H1 (cell line): ENCODE results near the gene SV2A. TPM values are rescaled to one million over a fixed set of nuclear protein-coding genes. Genes with fewer than 3 reads are reported as not detected.

Experiments
- CEBPB ChIP-seq: IDR thresholded peaks from 2 replicates; pipeline ENCODE4 v1.6.1; 2012; ENCODE audit warnings: low read depth, low read length
- CHD1 ChIP-seq: IDR thresholded peaks from 2 replicates; pipeline ENCODE4 v1.6.1; 2012; ENCODE audit warnings: low read depth, low read length, improper control_type of control experiment
- EGR1 ChIP-seq: IDR thresholded peaks from 2 replicates; pipeline ENCODE4 v1.6.1; 2011; ENCODE audit warnings: low read depth, low read length, borderline replicate concordance
- HDAC6 ChIP-seq: IDR thresholded peaks from one replicate; pipeline ENCODE4 v1.7.1; 2012; ENCODE audit warnings: low read depth, mild to moderate bottlenecking, inconsistent platforms, low read length, moderate library complexity
- JUN ChIP-seq: IDR thresholded peaks from 2 replicates; pipeline ENCODE4 v1.6.1; 2011; ENCODE audit warnings: low read depth, mild to moderate bottlenecking, improper control_type of control experiment, low read length
- MAFK ChIP-seq: IDR thresholded peaks from 2 replicates; pipeline ENCODE4 v1.6.1; 2012; ENCODE audit warnings: low read depth, mild to moderate bottlenecking, improper control_type of control experiment, low read length
- PHF8 ChIP-seq: fragments of 200-600 bp; sonication (generic); conservative IDR thresholded peaks from 2 replicates; pipeline ENCODE4 v1.7.1; 2012; ENCODE audit warnings: low read depth, mild to moderate bottlenecking, inconsistent platforms, low read length, moderate library complexity
- POLR2A ChIP-seq, 2 experiments: IDR thresholded peaks; 1 replicate in 1 of 2; 2 replicates in 1 of 2; pipeline ENCODE4 v1.6.1; 2011; ENCODE audit warnings: low read depth in 2 of 2, low read length in 2 of 2, mild to moderate bottlenecking in 2 of 2; ENCODE audit errors: control extremely low read depth in 1 of 2
- POU5F1 ChIP-seq: IDR thresholded peaks from 2 replicates; pipeline ENCODE4 v1.6.1; 2011; ENCODE audit warnings: low read depth, mild to moderate bottlenecking, low read length, moderate library complexity
- RAD21 ChIP-seq, 2 experiments: IDR thresholded peaks in 1 of 2; conservative IDR thresholded peaks in 1 of 2; 2 replicates each; pipeline ENCODE4 v1.6.1; 2011; ENCODE audit warnings: low read depth in 2 of 2, low read length in 2 of 2, improper control_type of control experiment in 1 of 2, inconsistent platforms in 1 of 2, mild to moderate bottlenecking in 1 of 2, moderate library complexity in 1 of 2
- SIN3A ChIP-seq, 2 experiments: IDR thresholded peaks in 1 of 2; conservative IDR thresholded peaks in 1 of 2; 2 replicates each; pipeline ENCODE4 v1.6.1; 2011 to 2012; ENCODE audit warnings: low read length in 2 of 2, improper control_type of control experiment in 1 of 2, low read depth in 1 of 2, mild to moderate bottlenecking in 1 of 2
- SIRT6 ChIP-seq: IDR thresholded peaks from one replicate; pipeline ENCODE4 v1.7.1; 2012; ENCODE audit warnings: low read length, inconsistent platforms
- SP1 ChIP-seq: IDR thresholded peaks from 2 replicates; pipeline ENCODE4 v1.6.1; 2011; ENCODE audit warnings: low read depth, low read length
- SP2 ChIP-seq: IDR thresholded peaks from 2 replicates; pipeline ENCODE4 v1.6.1; 2012; ENCODE audit warnings: mild to moderate bottlenecking, low read length, inconsistent platforms
- TAF1 ChIP-seq: IDR thresholded peaks from 2 replicates; pipeline ENCODE4 v1.6.1; 2011; ENCODE audit warnings: mild to moderate bottlenecking, low read depth, low read length
- TAF7 ChIP-seq: optimal IDR thresholded peaks from 2 replicates; pipeline ENCODE3; 2011; ENCODE audit warnings: low read depth, mild to moderate bottlenecking, inconsistent platforms, low read length, moderate library complexity, borderline replicate concordance
- TBP ChIP-seq: IDR thresholded peaks from 2 replicates; pipeline ENCODE4 v1.6.1; 2011; ENCODE audit warnings: low read depth, low read length, improper control_type of control experiment
- ZNF274 ChIP-seq: IDR thresholded peaks from 2 replicates; pipeline ENCODE4 v1.7.0; 2012; ENCODE audit warnings: low read length, borderline replicate concordance; ENCODE audit errors: extremely low read depth
- polyA plus RNA-seq, 7 experiments: library from polyadenylated mRNA; depleted of rRNA in 3 of 7; stranded (reverse) in 5 of 7; unstranded in 2 of 7; fragments of >200 nt in 5 of 7; fragments of 200-250 nt in 2 of 7; gene quantifications; 1 replicate in 5 of 7; 2 replicates in 1 of 7; 4 replicates in 1 of 7; pipeline versions ENCODE4 v1.2.1 to v1.2.3, GENCODE V29; 2011 to 2013; ENCODE audit warnings: missing spikeins in 2 of 7, mixed read lengths in 2 of 7
- total RNA-seq: library from RNA; stranded (reverse); fragmentation: NEBNext Ultra II Directional; extraction: Animal tissue kit (Norgen Biotek cat#: 25700); gene quantifications from 2 replicates; pipeline ENCODE4 v1.2.1, GENCODE V29; 2021

SV2A gene
- total and polyA plus RNA-seq, 2 of the 8 experiments (the other 6 are each of a cell fraction or from before 2014, with no cell fraction given): 41.8 to 51.8 TPM

DNA sequence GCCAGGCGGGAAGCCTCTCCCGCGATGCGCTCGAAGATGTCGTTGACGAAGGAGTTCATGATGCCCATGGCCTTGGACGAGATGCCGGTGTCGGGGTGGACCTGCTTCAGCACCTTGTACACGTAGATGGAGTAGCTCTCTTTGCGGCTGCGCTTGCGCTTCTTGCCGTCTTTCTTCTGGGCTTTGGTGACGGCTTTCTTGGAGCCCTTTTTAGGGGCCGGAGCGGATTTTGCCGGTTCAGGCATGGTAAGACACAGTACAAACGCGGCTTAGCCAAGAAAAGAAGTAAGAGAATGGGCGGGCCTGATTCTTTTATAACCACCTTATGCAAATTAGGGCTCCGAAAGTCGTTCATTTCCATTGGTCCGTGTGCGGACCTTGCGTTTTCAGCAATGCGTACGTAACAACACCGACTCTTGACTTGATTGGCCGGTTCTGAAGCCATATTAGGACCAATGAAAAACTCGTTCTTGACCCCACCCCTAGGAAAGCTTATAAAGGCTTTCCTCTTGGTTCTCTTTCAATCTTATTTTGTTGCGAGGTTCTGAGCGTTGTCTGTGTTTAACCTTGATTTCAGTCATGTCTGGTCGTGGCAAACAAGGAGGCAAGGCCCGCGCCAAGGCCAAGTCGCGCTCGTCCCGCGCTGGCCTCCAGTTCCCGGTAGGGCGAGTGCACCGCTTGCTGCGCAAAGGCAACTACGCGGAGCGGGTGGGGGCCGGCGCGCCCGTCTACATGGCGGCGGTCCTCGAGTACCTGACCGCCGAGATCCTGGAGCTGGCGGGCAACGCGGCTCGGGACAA is 31.0 kb downstream of the SV2A start (continued):
- TF ChIP-seq RAD21 (IDR thresholded peaks at IDR 0.05 in 1 of 2, conservative IDR thresholded peaks at IDR 0.05 in 1 of 2; ENCODE audit: low read depth in 2 of 2, low read length in 2 of 2) (no peak), SIN3A (conservative IDR thresholded peaks at IDR 0.05 in 1 of 2, IDR thresholded peaks at IDR 0.05 in 1 of 2; ENCODE audit: low read depth in 1 of 2, low read length in 2 of 2) (0 out of 4 replicates have a peak, but pooled peaks of 1 of the 2 experiments have one; percentile 5), ZNF274 (no peak), TAF7 (peak; percentile 85), SP2 (no peak), SIRT6 (peak; percentile 83), CEBPB (no peak), POU5F1 (0 out of 2 replicates have a peak, but pooled peaks have one; percentile 37), TAF1 (peak; percentile 93), HDAC6 (no peak), MAFK (no peak), PHF8 (peak; percentile 50), JUN (no peak), CHD1 (peak; percentile 16), EGR1 (no peak), SP1 (peak; percentile 98), POLR2A (IDR thresholded peaks at IDR 0.05; ENCODE audit: control extremely low read depth in 1 of 2, low read depth in 2 of 2, low read length in 2 of 2) (peak; percentile 93 to 95), TBP (peak; percentile 97)
